ENCODE data around the gene CXCL13.

The CXCL13 gene

DNA sequence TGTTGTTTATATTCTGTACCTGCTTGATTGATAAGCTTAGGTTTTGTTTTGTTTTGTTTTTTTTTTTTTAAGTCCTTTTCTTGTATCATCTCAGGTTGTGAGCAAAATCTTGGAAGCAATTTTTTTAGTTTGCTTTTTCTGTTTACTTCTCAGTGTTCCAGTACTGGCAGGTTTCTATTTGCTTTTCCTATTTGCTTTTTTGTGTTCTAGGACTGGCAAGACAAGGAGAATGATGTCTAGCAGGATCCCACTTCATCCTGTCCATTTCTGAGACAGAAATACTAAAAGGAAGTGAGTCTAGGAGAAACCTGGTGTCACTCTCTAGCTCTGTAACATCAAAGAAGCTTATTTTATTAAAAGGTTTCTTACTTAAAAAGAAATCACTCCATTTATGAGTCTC lies 15.6 kb downstream of the CXCL13 start:
- Histone ChIP-seq H3K9ac (ENCODE audit: low read length) (no peak overlapping the region), H3K9me3 (ENCODE audit: insufficient read depth, low read length) (no peaks in the 10 kb centered on the region), H3K9me2 (replicated peaks; ENCODE audit: insufficient read depth, low read length) (no peaks in the 10 kb centered on the region), H4K20me1 (ENCODE audit: low read depth, low read length) (no peaks in the 10 kb centered on the region), H3K27ac (ENCODE audit: low read depth, low read length) (no peak overlapping the region), H3K36me3 (ENCODE audit: low read length) (no peaks in the 10 kb centered on the region), H2AFZ (ENCODE audit: low read depth, low read length, severe bottlenecking) (no peak overlapping the region), H3F3A (ENCODE audit: insufficient read depth) (no peaks in the 10 kb centered on the region), H3K27me3 (ENCODE audit: low read length) (no peaks in the 10 kb centered on the region), H3K79me2 (ENCODE audit: insufficient read depth, low read length) (no peaks in the 10 kb centered on the region), H3K4me3 (ENCODE audit: insufficient read depth, low read length, poor library complexity, severe bottlenecking) (no peak overlapping the region), H3K4me2 (ENCODE audit: low read depth, low read length, poor library complexity, severe bottlenecking) (no peak overlapping the region)
- TF ChIP-seq EZH2phosphoT487 (conservative IDR thresholded peaks at IDR 0.05; ENCODE audit: low read length): no peak
- no peak for TF ChIP-seq CTCF (IDR thresholded peaks at IDR 0.05; ENCODE audit: insufficient read depth, low read length, poor library complexity, severe bottlenecking)

DNA sequence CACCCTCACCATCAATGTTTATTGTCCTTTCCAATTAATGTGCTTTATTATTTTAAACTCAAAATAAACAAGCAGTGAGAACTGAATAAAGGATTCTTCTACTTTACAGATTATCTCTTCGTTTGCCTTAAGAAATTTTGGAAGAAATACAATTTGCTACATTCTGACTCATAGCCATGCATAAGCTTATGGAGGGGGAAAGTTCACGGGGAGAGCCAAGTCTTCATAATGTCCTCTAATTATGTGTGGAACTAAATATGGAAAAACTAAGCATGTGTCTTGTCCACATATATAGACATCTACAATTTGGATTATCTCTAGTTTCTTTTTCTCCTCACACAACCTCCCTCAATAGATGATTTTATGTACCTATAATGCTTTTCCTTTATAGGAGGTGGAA lies 17.5 kb downstream of the CXCL13 start:
- no peaks in the 10 kb centered on the region for H3K9me2 ChIP-seq (replicated peaks; ENCODE audit: insufficient read depth, low read length)
- no peaks in the 10 kb centered on the region for H3K79me2 ChIP-seq (ENCODE audit: insufficient read depth, low read length)
- no peaks in the 10 kb centered on the region for H3K27me3 ChIP-seq (ENCODE audit: low read length)
- H3K36me3 ChIP-seq (ENCODE audit: low read length): no peaks in the 10 kb centered on the region
- no peak overlapping the region for H2AFZ ChIP-seq (ENCODE audit: low read depth, low read length, severe bottlenecking)
- H3K4me2 ChIP-seq (ENCODE audit: low read depth, low read length, poor library complexity, severe bottlenecking): no peak overlapping the region
- no peak overlapping the region for H3K4me3 ChIP-seq (ENCODE audit: insufficient read depth, low read length, poor library complexity, severe bottlenecking)
- TF ChIP-seq EZH2phosphoT487 (conservative IDR thresholded peaks at IDR 0.05; ENCODE audit: low read length) (no peak), CTCF (IDR thresholded peaks at IDR 0.05; ENCODE audit: insufficient read depth, low read length, poor library complexity, severe bottlenecking) (no peak)
- no peaks in the 10 kb centered on the region for H3F3A ChIP-seq (ENCODE audit: insufficient read depth)
- H3K27ac ChIP-seq (ENCODE audit: low read depth, low read length): no peak overlapping the region
- H4K20me1 ChIP-seq (ENCODE audit: low read depth, low read length): no peaks in the 10 kb centered on the region
- H3K9me3 ChIP-seq (ENCODE audit: insufficient read depth, low read length): no peaks in the 10 kb centered on the region
- H3K9ac ChIP-seq (ENCODE audit: low read length): no peak overlapping the region

DNA sequence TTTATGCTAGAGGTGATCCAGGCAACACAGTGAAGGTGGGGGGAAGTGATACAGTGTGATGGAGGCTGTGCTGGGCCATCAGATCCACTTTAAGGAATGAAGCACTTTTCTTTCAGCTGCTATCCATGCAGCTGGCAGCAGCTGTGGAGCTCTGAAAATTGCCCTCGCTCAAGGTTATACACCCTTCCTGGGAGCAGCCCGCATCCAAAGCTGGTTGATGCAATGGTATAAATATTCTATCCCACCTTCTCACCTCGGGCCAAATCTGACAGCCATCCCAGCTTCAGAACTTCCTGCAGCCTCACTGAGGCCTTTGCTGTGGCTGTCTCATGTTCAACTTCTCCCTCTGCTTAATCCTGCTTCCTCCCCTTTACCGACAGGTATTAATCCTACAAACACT lies 18.6 kb downstream of the CXCL13 start:
- no peak overlapping the region for H3K27ac ChIP-seq (ENCODE audit: low read depth, low read length)
- TF ChIP-seq CTCF (IDR thresholded peaks at IDR 0.05; ENCODE audit: insufficient read depth, low read length, poor library complexity, severe bottlenecking) (no peak), EZH2phosphoT487 (conservative IDR thresholded peaks at IDR 0.05; ENCODE audit: low read length) (no peak)
- H3K79me2 ChIP-seq (ENCODE audit: insufficient read depth, low read length): no peaks in the 10 kb centered on the region
- H3F3A ChIP-seq (ENCODE audit: insufficient read depth): no peaks in the 10 kb centered on the region
- no peak overlapping the region for H3K9ac ChIP-seq (ENCODE audit: low read length)
- no peak overlapping the region for H2AFZ ChIP-seq (ENCODE audit: low read depth, low read length, severe bottlenecking)
- H3K4me2 ChIP-seq (ENCODE audit: low read depth, low read length, poor library complexity, severe bottlenecking): no peak overlapping the region
- no peaks in the 10 kb centered on the region for H4K20me1 ChIP-seq (ENCODE audit: low read depth, low read length)
- H3K36me3 ChIP-seq (ENCODE audit: low read length): no peaks in the 10 kb centered on the region
- H3K27me3 ChIP-seq (ENCODE audit: low read length): no peaks in the 10 kb centered on the region
- no peak overlapping the region for H3K4me3 ChIP-seq (ENCODE audit: insufficient read depth, low read length, poor library complexity, severe bottlenecking)
- H3K9me2 ChIP-seq (replicated peaks; ENCODE audit: insufficient read depth, low read length): no peaks in the 10 kb centered on the region
- H3K9me3 ChIP-seq (ENCODE audit: insufficient read depth, low read length): no peaks in the 10 kb centered on the region

GRCh38 chr4:77625485-77625884 lies 19.9 kb downstream of the CXCL13 start:
- Histone ChIP-seq H3F3A (ENCODE audit: insufficient read depth) (no peaks in the 10 kb centered on the region), H3K4me3 (ENCODE audit: insufficient read depth, low read length, poor library complexity, severe bottlenecking) (no peak overlapping the region), H3K4me2 (ENCODE audit: low read depth, low read length, poor library complexity, severe bottlenecking) (no peak overlapping the region), H3K27me3 (ENCODE audit: low read length) (no peaks in the 10 kb centered on the region), H4K20me1 (ENCODE audit: low read depth, low read length) (no peaks in the 10 kb centered on the region), H3K9me3 (ENCODE audit: insufficient read depth, low read length) (no peaks in the 10 kb centered on the region), H3K79me2 (ENCODE audit: insufficient read depth, low read length) (no peaks in the 10 kb centered on the region), H3K36me3 (ENCODE audit: low read length) (no peaks in the 10 kb centered on the region), H2AFZ (ENCODE audit: low read depth, low read length, severe bottlenecking) (no peak overlapping the region), H3K9me2 (replicated peaks; ENCODE audit: insufficient read depth, low read length) (no peaks in the 10 kb centered on the region), H3K9ac (ENCODE audit: low read length) (no peak overlapping the region), H3K27ac (ENCODE audit: low read depth, low read length) (no peak overlapping the region)
- TF ChIP-seq CTCF (IDR thresholded peaks at IDR 0.05; ENCODE audit: insufficient read depth, low read length, poor library complexity, severe bottlenecking) (no peak), EZH2phosphoT487 (conservative IDR thresholded peaks at IDR 0.05; ENCODE audit: low read length) (no peak)
